HG02759 (cell line): Measurements from ENCODE around the gene SFSWAP.
"Not testable (repeated sequence)": the region's sequence is repeated elsewhere in the genome, so short reads cannot be mapped to it uniquely, and the experiment has no call there.

ENCODE experiments used
- ATAC-seq: cut with Tn5 transposase; IDR thresholded peaks from one replicate; pipeline ENCODE4 v1.9.1; 2021; ENCODE audit warnings: mild to moderate bottlenecking, moderate library complexity; ENCODE audit not compliant: unreplicated experiment

SFSWAP gene

DNA sequence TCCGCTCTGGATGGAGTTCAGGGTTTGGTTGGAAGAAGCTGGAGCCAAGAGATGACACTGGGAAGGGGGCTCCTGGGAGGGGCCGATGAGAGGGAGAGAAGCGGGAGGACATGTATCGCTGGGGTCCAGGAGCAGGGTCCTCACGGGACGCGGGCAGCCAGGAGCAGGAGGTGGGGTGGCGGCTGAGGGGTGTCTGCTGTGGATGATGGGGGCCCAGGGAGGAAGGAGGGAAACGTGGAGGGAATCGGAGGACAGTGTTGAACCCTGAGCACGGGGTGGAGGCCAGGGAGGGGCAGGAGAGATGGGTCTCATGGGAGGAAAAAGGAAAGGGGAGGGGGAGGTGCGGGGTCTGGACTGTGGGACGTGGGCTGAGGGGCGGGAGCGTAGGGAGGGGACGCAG, 31.7 kb upstream of the SFSWAP start:
- ATAC-seq, result not testable (repeated sequence)

DNA sequence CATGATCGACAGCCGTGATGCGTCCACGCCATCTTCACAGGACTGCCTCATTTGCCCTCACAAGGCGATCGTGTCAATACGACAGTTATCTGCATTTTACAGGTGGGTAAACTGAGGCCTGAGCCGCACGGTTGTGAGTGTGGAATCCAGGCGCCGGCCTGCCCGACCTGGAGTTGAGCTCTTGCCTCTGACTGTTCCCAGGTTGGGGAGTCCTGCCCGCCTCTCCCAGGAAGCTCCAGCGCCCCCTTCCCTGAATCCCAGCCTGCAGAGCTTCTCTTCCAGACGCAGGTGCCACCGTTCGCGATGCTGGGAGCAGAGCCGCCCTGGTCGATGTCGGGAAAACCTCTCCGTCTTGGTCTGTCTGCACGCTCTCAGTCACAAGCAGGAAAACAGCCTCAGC, 31.1 kb upstream of the SFSWAP start:
- not testable (repeated sequence) for ATAC-seq

DNA sequence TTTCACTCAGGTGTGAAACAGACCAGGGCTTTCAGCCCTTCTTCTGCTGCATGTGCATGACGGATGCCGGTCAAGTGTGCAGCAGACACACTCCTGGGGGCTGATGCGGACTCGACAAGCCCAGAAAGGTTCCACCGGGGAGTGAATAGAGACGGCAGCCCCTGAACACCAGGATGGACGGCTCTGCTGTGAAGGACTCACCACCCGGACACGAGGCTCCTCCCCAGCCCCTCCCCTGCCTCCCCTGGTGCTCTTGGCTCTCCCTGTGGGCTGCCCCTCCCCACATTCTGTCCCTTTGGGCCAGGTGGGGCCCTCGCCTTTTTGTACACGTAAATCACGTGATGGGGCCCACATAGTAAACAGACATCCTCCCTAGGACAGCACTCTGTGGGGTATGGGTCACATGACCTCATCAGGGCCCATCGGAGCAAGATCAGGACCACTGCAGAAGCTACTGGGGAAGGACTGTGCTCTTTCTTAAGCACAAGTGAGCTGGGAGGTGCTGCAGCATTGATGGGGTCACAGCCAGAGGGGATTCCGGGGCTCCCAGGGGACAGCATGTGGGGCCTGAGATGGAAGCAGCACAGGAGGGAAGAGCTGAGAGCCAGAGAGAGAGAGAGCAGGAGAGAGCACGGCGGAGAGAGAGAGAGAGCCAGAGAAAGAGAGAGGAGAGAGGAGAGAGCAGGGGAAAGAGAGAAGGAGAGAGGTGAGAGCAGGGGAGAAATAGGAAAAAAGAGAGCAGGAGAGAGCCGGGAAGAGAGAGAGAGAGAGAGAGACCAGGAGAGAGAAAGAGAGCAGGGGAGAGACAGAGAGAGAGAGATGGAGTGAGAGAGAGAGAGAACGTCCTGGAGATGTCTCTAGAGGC, 30.3 kb upstream of the SFSWAP start:
- not testable (repeated sequence) for ATAC-seq

DNA sequence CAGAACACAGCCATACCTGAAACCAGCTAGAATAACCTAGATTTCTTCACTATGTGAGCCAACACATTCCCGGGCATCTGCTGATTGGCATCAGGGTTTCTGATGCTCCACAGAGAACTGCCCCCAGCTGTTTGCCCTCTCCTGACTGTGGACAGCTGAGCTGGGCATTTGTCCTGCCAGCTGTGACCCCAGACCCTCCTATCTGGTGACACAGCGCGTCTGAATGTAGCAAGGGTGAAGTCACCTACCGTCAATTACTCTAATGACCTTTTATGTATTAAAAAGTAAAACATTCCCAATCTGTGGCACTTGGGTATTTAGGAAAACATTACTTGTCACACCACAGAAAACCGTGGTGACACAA, 29.7 kb upstream of the SFSWAP start:
- no peak for ATAC-seq

DNA sequence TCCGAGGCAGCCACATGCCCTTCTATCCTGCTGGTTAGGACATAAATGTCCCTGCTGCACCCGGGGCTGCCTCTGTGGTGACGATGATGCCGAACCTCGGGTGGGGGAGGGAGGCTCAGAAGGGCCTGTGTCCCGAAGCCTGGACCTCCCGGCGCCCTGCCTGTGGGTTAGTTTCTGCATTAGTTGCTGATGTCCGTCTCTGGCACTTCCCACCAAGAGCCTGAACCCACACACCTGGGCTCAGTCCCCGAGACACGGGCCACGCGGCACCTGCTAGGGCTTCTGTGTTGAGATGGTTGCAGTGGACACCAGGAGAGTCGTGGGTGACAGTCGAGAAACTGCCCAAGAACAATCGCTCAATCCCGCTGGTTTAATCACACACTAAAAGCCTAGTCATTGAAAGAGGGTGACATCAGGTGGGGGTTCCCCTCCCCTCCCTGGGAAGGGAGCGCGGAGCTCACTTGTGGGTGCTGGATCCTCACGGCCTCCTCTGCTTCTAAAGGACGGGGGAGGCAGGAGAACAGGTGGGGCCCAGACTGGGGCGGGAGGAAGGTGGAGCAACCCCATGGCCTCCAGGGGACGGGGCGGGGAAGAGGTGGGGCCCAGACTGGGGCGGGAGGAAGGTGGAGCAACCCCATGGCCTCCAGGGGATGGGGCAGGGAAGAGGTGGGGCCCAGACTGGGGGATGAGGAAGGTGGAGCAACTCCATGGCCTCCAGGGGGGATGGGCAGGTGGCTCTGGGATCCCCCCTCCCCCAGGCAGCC, 29.0 kb upstream of the SFSWAP start:
- ATAC-seq, result not testable (repeated sequence)

DNA sequence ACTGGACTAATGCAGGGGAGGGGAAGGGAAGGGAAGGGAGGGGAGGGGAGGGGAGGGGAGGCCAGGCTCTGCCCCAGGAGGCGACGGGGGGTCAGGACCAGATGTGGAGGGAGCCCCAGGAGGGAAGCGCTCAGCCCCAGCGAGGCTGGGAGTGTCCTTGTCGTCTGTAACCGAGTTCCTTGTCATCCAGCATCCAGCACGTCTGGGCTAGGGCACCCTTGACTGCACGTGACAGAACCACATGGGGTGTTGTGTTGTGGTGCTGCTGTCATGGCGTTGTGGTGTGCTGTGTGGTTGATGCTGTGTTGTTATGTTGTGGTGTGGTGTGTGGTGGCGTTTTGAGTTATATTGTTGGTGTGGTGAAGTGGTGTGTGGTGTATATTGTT, 28.4 kb upstream of the SFSWAP start:
- ATAC-seq, result no peak

DNA sequence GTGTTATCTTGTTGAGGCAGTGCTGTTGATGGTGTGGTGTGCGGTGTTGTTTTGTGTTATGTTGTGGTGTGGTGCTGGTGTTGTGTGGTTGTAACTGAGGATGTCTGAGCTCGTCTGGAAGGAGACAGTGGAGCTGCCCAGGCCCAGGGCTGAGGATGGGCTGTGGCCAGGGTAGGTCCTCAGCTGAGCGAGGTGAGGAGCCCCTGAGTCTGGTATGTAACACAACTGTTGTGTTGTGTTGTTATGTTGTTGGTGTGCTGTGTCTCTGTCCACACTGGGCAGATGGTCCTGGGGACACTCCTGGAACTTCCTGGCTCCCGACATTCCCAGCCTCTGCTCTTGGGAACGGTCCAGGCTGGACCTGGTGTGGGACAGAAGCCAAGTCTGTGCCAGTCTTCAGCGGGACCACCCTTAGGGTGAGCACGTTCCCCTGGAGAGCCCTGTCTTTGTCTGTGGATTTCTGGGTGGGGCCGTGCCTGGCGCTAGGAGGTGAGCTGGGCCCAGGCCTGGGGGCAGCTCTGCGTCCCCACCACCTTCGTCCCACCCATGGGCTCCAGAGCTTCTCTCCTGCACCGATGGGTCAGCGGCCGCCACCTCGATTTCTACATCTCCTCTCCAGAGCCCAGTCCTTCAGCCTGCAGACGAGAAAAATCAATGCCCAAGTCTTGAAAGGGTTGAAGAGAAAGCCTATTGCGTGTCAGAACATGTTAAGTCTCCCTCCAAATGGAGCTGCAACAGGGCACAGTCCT, 27.4 kb upstream of the SFSWAP start:
- ATAC-seq, result no peak

DNA sequence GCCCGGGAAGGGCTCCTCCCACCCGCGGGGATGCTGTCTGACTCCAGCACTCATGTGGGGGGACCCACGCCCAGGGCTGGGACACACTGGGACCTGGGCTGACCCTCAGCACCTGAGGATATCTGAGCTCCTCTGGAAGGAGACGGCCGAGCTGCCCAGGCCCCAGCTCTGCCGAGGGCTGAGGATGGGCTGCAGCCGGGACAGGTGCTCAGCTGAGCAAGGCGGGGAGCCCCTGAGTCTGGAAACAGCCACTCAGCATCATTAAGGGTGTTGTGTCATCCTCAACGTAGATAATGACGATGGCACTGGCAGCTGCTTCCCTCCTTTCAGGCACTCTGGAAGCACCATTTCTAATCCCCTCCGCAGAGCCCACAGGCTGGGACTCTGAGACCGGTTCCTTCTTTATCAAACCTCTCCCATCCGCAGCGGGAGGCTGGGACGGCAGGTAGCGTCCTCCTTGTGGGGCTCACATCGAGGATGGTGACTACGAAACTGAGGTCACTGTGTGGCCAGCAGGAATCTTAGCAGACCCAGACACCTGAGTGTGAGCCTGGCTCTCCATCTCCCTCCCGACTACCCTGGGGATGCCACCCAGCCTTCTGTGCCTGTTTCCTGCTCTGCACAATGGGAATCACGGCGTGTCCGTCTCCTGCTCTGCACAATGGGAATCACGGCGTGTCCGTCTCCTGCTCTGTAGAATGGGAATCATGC, 26.7 kb upstream of the SFSWAP start:
- ATAC-seq, result no peak

DNA sequence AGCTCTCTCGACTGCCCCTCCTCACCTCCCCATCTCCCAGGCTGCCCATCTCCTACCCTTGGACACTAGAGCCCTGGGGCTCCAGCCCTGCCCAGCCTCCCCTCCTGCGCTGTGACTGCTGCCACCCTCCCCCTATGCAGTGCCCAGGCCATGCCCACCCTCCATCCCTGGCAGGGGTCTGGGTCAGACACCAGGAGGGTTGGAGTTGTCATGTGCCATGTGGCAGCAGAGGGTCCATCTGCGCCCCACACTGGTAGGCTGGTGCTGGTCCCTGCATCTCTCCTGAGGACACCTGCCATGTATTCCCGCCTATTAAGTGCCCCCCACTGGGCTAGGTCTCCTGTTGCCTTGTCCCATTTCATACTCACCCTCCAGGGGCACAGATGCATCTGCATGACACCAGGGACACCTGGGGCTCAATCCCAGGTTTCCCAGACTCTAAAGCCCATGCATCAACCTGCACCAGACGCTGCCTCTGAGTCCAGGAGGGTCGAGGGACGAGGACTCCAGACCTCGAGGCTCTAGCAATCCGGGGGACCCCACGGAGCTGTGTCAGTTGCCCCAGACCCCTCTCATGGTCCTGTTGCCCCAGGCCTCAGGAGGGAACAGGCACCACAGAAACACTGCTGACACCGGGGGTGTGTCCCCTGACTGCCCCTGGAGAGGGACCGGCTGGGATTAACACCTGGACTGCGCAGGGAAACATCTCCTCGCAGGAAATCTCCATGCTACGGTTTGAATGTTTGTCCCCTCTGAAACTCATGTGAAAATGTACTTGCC, 23.4 kb upstream of the SFSWAP start:
- no peak for ATAC-seq

DNA sequence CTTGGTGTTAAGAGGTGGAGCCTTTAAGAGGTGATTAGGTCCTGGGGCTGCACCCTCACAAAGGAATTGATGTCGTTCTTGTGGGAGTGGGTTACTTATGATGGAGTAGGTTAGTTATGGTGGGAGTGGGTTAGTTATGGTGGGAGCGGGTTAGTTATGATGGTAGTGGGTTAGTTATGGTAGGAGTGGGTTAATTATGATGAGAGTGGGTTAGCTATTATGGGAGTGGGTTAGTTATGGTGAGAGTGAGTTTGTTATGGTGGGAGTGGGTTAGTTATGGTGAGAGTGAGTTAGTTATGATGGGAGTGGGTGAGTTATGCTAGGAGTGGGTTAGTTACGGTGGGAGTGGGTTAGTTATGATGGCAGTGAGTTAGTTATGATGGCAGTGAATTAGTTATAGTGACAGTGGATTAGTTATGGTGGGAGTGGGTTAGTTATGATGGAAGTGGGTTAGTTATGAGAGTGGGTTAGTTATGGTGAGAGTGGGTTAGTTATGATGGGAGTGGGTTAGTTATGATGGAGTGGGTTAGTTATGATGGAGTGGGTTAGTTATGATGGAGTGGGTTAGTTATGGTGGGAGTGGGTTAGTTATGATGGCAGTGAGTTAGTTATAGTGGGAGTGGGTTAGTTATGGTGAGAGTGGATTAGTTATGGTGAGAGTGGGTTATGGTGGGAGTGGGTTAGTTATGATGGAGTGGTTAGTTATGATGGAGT, 22.6 kb upstream of the SFSWAP start:
- ATAC-seq, result no peak

DNA sequence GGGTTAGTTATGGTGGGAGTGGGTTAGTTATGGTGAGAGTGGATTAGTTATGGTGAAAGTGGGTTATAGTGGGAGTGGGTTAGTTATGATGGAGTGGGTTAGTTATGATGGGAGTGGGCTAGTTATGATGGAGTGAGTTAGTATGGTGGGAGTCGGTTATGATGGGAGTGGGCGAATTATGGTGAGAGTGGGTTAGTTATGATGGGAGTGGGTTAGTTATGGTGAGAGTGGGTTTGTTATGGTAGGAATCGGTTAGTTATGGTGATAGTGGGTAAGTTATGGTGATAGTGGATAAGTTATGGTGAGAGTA, 22.1 kb upstream of the SFSWAP start:
- ATAC-seq, result no peak

DNA sequence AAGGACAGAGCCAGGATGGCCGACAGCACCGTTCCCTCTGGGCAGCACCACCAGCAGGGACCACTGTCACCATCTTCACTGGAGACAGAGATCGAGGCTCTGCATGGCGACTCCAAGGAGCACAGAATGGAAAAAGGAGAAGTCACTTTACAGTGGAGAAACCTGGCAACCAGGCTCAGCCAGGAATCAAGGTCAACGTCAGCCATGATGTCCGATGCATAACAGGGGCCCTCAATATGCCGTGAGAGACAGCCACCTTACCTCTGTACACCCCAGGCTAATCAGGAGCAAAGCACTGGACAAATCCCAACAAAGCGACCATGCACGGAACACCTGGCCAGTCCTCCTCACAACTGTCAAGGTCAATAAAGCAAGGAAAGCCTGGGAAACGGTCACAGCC, 20.6 kb upstream of the SFSWAP start:
- no peak for ATAC-seq

DNA sequence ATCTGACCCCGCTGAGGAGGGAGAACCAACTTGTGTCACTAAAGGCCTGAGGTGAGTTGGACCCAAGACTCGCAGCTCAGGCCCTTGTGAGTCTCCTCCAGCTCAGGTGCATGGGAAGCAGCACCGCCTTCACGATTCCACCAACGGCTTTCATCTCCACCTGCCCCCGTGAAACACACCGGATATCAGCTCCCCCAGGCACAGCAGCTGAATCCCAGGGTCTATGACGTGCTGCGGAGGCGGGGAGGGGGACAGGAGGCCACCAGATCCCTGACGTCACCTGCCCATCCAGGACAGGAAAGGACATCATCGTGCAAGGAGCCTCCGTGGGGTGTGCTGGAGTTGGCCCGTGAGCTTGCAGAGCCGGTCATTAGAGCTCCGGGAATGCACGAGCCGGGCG, 18.5 kb upstream of the SFSWAP start:
- no peak for ATAC-seq

DNA sequence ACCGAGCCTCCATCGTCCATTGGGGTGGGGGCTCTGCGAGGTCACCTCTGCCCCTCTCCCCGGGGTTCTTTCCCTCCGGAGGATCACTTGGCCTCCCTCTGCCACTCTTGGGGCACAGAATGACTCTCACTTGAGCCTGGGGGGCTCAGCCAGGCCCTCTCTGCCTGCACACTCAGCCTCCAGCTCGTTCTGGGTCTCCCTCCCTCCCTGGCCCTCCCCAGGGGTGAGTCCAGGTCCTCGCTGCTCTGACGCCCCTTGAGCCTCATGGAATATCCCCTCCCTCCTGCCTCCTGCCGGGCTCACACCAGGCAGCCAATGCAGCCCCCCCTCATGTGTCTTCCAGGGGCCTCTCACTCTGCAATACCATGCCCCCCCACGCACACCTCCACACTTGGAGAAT, 17.7 kb upstream of the SFSWAP start:
- ATAC-seq, result no peak

DNA sequence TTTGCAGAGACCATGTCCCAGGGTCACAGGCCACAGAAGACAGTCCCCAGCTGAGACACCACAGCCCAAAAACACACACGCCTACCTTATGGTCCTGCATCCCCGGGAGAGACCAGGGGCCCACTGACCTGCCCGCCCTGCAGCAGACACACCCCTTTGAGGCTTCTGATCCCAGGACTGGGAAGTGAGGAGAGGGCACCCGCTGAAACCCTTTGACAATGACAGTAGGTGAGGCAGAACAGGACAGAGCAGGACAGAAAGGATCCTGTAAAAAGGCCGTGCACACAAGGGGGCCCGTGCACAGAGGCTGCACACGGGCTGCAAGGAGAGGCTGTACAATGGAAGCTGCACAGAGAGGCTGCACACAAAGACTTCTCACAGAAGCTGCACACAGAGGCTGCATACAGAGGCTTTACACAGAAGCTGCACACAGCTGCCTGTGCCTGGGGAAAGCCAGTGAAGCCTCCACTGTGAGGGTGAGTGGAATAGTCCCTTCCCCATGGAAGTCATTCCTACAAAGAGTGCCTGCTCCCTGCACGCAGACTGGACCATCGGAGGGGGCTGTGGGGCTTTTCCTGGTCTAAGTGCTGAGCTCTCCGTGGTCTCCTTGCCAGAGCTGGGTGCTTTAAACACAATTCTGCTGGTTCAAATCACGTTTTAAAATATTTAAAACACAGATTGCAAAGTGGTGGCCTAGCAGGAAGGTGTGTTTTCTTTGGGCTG, 16.6 kb upstream of the SFSWAP start:
- no peak for ATAC-seq

DNA sequence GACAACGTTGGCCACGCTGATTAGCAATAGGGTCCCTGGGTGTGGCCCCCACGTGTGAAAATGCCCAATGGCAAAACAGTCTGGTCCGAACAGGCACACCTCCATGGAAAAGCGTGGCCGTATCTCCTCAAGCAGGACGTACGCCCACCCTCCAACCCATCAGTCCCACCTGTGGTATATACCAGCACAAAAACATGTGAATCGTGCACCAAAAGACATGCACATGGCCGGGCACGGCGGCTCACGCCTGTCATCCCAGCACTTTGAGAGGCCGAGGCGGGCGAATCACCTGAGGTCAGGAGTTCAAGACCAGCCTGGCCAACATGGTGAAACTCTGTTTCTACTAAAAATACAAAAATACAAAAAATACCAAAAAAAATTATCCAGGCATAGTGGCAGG, 14.9 kb upstream of the SFSWAP start:
- ATAC-seq, result no peak

DNA sequence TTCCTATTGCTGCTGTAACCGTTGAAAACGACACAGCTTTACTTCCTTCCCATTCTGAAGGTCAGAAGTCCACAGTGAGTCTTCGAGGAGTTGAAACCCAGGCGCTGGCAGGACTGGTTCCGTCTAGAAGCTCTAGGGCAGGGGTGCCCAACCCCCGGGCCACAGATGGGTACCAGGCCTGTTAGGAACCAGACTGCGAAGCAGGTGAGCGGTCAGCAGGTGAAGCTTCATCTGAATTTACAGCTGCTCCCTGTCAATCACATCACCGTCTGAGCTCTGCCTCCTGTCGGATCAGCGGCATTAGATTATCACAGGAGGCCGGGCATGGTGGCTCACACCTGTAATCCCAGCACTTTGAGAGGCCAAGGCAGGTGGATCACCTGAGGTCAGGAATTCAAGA, 12.6 kb upstream of the SFSWAP start:
- no peak for ATAC-seq

DNA sequence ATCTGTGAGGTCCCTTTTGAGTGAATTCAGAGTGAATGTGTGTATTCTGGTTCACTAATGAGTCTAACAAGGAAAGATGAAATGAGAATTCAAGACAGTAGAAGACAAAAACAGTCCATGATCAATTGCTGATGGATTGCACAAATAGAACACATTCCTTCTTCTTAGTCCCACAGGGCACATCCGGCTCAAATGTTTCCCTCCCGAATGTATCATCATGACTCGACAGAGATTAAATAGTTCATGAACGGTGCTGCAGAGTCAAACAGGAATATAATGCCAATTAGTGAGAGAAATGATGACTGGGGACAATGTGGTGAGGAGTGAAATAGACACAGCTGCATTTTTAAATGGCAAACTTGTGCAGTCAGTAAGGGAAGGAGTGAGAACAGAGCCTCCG, 11.5 kb upstream of the SFSWAP start:
- ATAC-seq, result no peak

DNA sequence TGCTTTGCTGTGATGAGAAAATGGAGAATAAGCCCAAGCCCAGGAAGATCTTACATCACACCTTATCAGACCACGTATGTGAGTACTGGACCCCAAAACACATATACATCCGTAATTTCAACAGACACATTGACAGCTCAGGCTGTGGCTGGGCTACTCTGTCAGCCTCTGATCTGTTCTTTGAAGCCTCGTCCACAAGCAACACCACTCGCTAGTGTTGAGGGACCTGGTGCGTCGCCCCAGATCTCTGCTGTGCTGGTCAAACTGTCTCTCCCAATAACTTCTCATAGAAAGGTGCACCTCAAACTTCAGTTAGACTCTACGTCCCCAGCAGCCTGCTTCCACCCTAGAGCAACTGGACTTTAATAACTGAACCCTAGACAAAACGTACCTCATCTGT, 10.6 kb upstream of the SFSWAP start:
- no peak for ATAC-seq
